IMR-90 (cell line): ENCODE data around the gene CLIC3.
A peak's percentile ranks its signal among the peaks of the same experiment; 100 is the strongest.

Source experiments
- BHLHE40 ChIP-seq: fragments of 150-350 bp; IDR thresholded peaks from 2 replicates; pipeline ENCODE4 v1.6.1; 2016; ENCODE audit warnings: mild to moderate bottlenecking, low read depth, low read length
- CEBPB ChIP-seq: IDR thresholded peaks from 2 replicates; pipeline ENCODE4 v1.6.1; 2012; ENCODE audit warnings: low read depth, low read length, improper control_type of control experiment
- FOS ChIP-seq: fragments of 150-350 bp; IDR thresholded peaks from 2 replicates; pipeline ENCODE4 v1.6.1; 2016; ENCODE audit warnings: low read depth, low read length
- MAFK ChIP-seq: IDR thresholded peaks from 2 replicates; pipeline ENCODE4 v1.6.1; 2012; ENCODE audit warnings: low read depth, low read length, improper control_type of control experiment
- MAZ ChIP-seq: IDR thresholded peaks from 2 replicates; pipeline ENCODE4 v1.6.1; 2012; ENCODE audit warnings: low read depth, mild to moderate bottlenecking, low read length, improper control_type of control experiment, moderate library complexity, borderline replicate concordance
- MXI1 ChIP-seq: IDR thresholded peaks from 2 replicates; pipeline ENCODE4 v1.6.1; 2012; ENCODE audit warnings: low read depth, mild to moderate bottlenecking, low read length, moderate library complexity, borderline replicate concordance
- NFE2L2 ChIP-seq: fragments of 150-350 bp; IDR thresholded peaks from 2 replicates; pipeline ENCODE4 v1.6.1; 2016; ENCODE audit warnings: low read depth, mild to moderate bottlenecking, low read length
- POLR2A ChIP-seq: IDR thresholded peaks from 2 replicates; pipeline ENCODE4 v1.6.1; 2012; ENCODE audit warnings: mild to moderate bottlenecking, low read depth, low read length
- RAD21 ChIP-seq: IDR thresholded peaks from 2 replicates; pipeline ENCODE4 v1.6.1; 2012; ENCODE audit warnings: low read length, improper control_type of control experiment
- RFX5 ChIP-seq: IDR thresholded peaks from 2 replicates; pipeline ENCODE4 v1.8.0; 2012; ENCODE audit warnings: low read depth, mild to moderate bottlenecking, low read length, moderate library complexity
- SMC3 ChIP-seq: fragments of 150-350 bp; IDR thresholded peaks from 2 replicates; pipeline ENCODE4 v1.6.1; 2016; ENCODE audit warnings: low read depth, mild to moderate bottlenecking, antibody characterized with exemption, low read length, moderate library complexity
- TF ChIP-seq, protein P1 (sequence below): conservative IDR thresholded peaks from 2 replicates; pipeline ENCODE4 v1.5.1; 2012; ENCODE audit warnings: mild to moderate bottlenecking, low read depth, low read length, improper control_type of control experiment
- TF ChIP-seq, protein P2 (sequence below): fragments of 150-350 bp; IDR thresholded peaks from 2 replicates; pipeline ENCODE4 v1.6.1; 2017; ENCODE audit warnings: mild to moderate bottlenecking, antibody characterized with exemption, low read length, low read depth
- TF ChIP-seq, protein P3 (sequence below): fragments of 150-350 bp; IDR thresholded peaks from 2 replicates; pipeline ENCODE4 v1.6.1; 2016; ENCODE audit warnings: low read depth, mild to moderate bottlenecking, low read length, moderate library complexity, borderline replicate concordance

DNA sequence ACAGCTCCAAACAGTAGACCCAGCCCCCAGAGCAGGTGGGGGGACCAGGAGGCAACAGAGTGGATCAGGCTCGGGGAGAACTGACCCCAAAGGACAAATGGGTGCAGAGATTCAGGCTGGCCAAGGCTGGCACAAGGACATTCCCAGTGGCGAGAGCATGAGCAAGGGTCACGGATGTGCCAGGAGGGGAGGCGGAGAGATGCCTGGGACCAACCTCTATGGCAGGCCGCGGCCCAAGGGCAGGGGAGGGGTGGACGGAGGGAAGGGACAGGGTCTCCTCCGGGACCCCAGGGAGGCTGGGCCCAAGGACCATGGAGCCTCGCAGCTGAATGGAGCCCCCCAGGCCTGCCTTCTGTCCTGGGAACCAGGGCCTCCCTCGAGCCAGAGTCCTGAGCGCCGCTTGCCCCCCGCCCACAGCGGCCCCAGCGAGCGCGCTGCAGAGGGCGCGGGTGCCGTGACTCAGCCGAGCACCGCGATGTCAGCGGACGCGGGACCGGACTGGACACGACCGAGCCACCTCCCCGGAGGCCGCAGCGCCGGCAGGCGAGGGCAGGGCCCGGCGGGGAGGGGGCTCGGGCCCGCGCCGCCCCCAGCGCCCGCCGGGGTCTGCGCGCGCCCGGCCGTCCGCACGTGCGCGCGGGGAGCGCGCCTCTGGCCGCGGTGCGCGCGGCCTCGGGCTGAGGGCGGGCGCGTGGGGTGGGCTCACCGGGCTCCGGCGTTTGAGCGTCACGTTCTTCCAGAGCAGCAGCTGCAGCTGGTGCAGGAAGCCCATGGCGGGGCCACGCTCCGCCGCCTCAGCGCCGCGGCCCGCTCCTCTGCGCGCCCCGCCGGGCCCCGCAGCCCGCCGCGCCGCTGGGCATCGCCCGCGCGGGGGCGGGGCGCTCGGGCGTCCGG, 31.2 kb upstream of the CLIC3 start, which contains the start of gene ABCA2:
- TF ChIP-seq POLR2A (no peak), MXI1 (0 out of 2 replicates have a peak, but pooled peaks have one; percentile 8), NFE2L2 (no peak), CEBPB (no peak), RAD21 (no peak), BHLHE40 (no peak), SMC3 (no peak), MAFK (no peak), RFX5 (no peak), MAZ (peak; percentile 28; the same call in 1 of the 2 replicates), FOS (no peak)
- TF ChIP-seq, protein P1, sequence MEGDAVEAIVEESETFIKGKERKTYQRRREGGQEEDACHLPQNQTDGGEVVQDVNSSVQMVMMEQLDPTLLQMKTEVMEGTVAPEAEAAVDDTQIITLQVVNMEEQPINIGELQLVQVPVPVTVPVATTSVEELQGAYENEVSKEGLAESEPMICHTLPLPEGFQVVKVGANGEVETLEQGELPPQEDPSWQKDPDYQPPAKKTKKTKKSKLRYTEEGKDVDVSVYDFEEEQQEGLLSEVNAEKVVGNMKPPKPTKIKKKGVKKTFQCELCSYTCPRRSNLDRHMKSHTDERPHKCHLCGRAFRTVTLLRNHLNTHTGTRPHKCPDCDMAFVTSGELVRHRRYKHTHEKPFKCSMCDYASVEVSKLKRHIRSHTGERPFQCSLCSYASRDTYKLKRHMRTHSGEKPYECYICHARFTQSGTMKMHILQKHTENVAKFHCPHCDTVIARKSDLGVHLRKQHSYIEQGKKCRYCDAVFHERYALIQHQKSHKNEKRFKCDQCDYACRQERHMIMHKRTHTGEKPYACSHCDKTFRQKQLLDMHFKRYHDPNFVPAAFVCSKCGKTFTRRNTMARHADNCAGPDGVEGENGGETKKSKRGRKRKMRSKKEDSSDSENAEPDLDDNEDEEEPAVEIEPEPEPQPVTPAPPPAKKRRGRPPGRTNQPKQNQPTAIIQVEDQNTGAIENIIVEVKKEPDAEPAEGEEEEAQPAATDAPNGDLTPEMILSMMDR = no peak
- TF ChIP-seq, protein P2, sequence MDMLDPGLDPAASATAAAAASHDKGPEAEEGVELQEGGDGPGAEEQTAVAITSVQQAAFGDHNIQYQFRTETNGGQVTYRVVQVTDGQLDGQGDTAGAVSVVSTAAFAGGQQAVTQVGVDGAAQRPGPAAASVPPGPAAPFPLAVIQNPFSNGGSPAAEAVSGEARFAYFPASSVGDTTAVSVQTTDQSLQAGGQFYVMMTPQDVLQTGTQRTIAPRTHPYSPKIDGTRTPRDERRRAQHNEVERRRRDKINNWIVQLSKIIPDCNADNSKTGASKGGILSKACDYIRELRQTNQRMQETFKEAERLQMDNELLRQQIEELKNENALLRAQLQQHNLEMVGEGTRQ = no peak
- TF ChIP-seq, protein P3, sequence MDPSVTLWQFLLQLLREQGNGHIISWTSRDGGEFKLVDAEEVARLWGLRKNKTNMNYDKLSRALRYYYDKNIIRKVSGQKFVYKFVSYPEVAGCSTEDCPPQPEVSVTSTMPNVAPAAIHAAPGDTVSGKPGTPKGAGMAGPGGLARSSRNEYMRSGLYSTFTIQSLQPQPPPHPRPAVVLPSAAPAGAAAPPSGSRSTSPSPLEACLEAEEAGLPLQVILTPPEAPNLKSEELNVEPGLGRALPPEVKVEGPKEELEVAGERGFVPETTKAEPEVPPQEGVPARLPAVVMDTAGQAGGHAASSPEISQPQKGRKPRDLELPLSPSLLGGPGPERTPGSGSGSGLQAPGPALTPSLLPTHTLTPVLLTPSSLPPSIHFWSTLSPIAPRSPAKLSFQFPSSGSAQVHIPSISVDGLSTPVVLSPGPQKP = no peak
